ENCODE measurements around the gene ZNF581.

The ZNF581 gene

GRCh38 chr19:55643003-55643886 is at the start of gene ZNF581:
ZNF581 (plus strand) TSS chr19:55643649; CDS start chr19:55644572, 923 bp downstream.
- Histone ChIP-seq H3K27ac (peak within 1 kb of the TSS; percentile 85 to 95), H3K4me3 (peak within 1 kb of the TSS; percentile 87)
- TF ChIP-seq, protein P1, sequence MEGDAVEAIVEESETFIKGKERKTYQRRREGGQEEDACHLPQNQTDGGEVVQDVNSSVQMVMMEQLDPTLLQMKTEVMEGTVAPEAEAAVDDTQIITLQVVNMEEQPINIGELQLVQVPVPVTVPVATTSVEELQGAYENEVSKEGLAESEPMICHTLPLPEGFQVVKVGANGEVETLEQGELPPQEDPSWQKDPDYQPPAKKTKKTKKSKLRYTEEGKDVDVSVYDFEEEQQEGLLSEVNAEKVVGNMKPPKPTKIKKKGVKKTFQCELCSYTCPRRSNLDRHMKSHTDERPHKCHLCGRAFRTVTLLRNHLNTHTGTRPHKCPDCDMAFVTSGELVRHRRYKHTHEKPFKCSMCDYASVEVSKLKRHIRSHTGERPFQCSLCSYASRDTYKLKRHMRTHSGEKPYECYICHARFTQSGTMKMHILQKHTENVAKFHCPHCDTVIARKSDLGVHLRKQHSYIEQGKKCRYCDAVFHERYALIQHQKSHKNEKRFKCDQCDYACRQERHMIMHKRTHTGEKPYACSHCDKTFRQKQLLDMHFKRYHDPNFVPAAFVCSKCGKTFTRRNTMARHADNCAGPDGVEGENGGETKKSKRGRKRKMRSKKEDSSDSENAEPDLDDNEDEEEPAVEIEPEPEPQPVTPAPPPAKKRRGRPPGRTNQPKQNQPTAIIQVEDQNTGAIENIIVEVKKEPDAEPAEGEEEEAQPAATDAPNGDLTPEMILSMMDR (IDR thresholded peaks at IDR 0.05), result no peak
- peak; percentile 84 for DNase-seq (ENCODE audit: low spot score)

- DNase-seq (ENCODE audit: low spot score), result no peak
- TF ChIP-seq, protein P1 (IDR thresholded peaks at IDR 0.05), result no peak
- H3K27ac ChIP-seq, result no peak overlapping the region
- no peak overlapping the region for H3K4me3 ChIP-seq
Observed at GRCh38 chr19:55594996-55595545, 48.4 kb upstream of the ZNF581 start.

DNA sequence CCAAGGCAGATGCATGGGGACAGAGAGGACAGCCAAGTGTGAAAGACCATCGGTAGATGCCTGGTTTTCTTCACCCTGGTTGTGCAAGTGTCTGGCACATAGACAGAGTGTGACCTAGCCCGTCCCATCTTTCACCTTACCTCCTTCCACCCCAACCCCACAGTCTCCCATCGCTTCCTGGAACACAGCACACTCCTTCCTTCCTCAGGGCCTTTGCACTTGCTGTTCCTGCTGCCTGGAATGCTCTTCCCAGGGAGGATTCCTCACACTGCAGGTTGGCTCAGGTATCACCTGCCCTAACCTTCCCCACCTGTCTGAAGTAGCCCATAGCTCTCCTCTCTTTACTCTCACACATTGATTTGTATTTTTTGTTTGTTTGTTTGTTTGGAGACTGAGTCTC is 47.1 kb upstream of the ZNF581 start:
- H3K4me3 ChIP-seq, result no peak overlapping the region
- DNase-seq (ENCODE audit: low spot score), result no peak
- H3K27ac ChIP-seq, result no peak overlapping the region
- TF ChIP-seq, protein P1 (IDR thresholded peaks at IDR 0.05), result no peak

DNA sequence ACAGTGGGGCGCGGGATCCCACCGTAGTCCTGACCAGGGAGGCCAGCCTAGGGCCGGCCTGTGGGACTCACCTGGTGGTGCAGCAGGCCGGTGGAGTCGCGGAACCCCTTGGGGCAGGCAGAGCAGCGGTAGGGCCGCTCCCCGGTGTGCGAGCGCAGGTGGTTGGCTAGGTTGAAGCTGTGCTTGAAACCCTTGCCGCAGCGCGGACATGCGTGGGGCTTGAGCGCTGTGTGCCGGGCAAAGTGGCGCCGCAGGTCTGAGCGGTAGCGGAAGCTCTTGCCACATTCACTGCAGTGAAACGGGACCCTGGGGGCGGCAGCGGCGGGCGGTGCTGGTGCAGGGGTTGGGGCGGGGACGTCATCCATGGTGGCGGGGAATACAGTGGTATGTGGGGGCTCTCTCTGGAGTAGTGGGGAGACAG is 45.9 kb upstream of the ZNF581 start:
- TF ChIP-seq, protein P1 (IDR thresholded peaks at IDR 0.05), result no peak
- Histone ChIP-seq H3K27ac (no peak overlapping the region), H3K4me3 (no peak overlapping the region)
- no peak for DNase-seq (ENCODE audit: low spot score)

GRCh38 chr19:55598034-55598433 is 45.4 kb upstream of the ZNF581 start:
- no peak overlapping the region for H3K27ac ChIP-seq
- DNase-seq (ENCODE audit: low spot score), result no peak

DNA sequence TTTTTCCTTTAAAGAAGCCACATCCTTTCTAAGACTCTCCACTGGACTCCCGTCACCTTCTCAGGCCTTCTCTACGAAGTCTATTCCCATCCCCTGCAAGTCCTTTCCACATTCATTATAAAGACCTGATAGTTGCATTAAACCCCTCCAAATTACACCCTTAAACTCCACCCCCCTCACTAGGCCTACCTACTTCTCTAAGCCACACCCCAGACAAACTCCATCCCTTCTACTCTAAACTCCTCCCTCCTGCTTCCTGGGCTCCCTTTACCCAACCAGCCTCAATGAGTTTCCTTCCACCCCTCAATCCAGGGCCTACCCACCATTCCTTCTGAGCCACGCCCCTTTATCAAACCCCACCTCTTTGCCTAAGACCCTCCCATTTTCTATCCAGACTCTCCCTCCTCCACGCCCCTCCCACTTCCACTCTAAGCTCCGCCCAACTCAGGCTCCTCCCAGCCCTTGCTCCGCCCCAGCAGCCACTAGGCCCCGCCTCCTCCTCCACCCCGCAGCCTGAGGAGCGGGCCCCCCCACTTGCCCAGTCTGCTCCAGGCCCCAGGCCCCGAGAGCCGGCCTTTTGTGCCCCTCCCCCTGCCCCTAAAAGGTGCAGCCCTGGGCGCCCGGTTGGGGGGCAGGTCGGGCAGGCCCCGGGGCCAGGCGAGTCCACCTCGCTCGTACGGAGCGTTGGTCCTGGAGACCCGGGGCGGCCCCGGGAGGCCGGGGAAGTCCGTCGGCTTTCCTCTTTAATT is 44.6 kb upstream of the ZNF581 start:
- Histone ChIP-seq H3K4me3 (peak overlapping the region; percentile 96), H3K27ac (peak overlapping the region; percentile 96)
- peak; percentile 97 for DNase-seq (ENCODE audit: low spot score)
- TF ChIP-seq, protein P1 (IDR thresholded peaks at IDR 0.05), result no peak

More at GRCh38 chr19:55598034-55598433, 45.4 kb upstream of the ZNF581 start:
- no peak overlapping the region for H3K4me3 ChIP-seq
- TF ChIP-seq, protein P1 (IDR thresholded peaks at IDR 0.05), result no peak

Measured in coronary artery (tissue), 2 donors.